HepG2 (cell line): Measurements from ENCODE around the gene B3GAT3. TPM values are rescaled to one million over a fixed set of nuclear protein-coding genes. Genes with fewer than 3 reads are reported as not detected.

ENCODE experiments used
- AFF4 ChIP-seq: sonication (generic); formaldehyde crosslinking; IDR thresholded peaks from 2 replicates; pipeline ENCODE4 v1.4.0; 2020; ENCODE audit warnings: missing genetic modification reagents
- ARHGAP35 ChIP-seq: sonication (generic); formaldehyde crosslinking; IDR thresholded peaks from 2 replicates; pipeline ENCODE4 v1.9.0; 2022; ENCODE audit warnings: mild to moderate bottlenecking, inconsistent platforms, moderate library complexity, missing genetic modification reagents, borderline replicate concordance
- BCL3 ChIP-seq: sonication (generic); formaldehyde crosslinking; IDR thresholded peaks from 2 replicates; pipeline ENCODE4 v1.5.1; 2020; ENCODE audit warnings: mild to moderate bottlenecking, missing genetic modification reagents, moderate library complexity
- DMTF1 ChIP-seq: sonication (generic); formaldehyde crosslinking; IDR thresholded peaks from 2 replicates; pipeline ENCODE4 v1.4.0; 2020; ENCODE audit warnings: mild to moderate bottlenecking, missing genetic modification reagents
- ELF1 ChIP-seq: sonication (generic); formaldehyde crosslinking; IDR thresholded peaks from 2 replicates; pipeline ENCODE4 v1.4.0; 2020; ENCODE audit warnings: missing genetic modification reagents
- ESRRA ChIP-seq: sonication (generic); formaldehyde crosslinking; IDR thresholded peaks from 2 replicates; pipeline ENCODE4 v1.5.1; 2020; ENCODE audit warnings: mild to moderate bottlenecking, low read depth, missing genetic modification reagents
- GPN1 ChIP-seq: sonication (generic); formaldehyde crosslinking; IDR thresholded peaks from 2 replicates; pipeline ENCODE4 v1.5.1; 2020; ENCODE audit warnings: missing genetic modification reagents, borderline replicate concordance
- NR3C1 ChIP-seq: sonication (generic); formaldehyde crosslinking; IDR thresholded peaks from 2 replicates; pipeline ENCODE4 v1.4.0; 2020; ENCODE audit warnings: missing genetic modification reagents
- PHF5A ChIP-seq: IDR thresholded peaks from one replicate; pipeline ENCODE4 v1.6.1; 2018; ENCODE audit warnings: low read depth, missing genetic modification reagents; ENCODE audit not compliant: unreplicated experiment
- PHF8 ChIP-seq: sonication (generic); formaldehyde crosslinking; IDR thresholded peaks from 2 replicates; pipeline ENCODE4 v1.5.0; 2020; ENCODE audit warnings: missing genetic modification reagents
- SPEN ChIP-seq: sonication (generic); formaldehyde crosslinking; IDR thresholded peaks from 2 replicates; pipeline ENCODE4 v1.5.1; 2020; ENCODE audit warnings: low read depth, mild to moderate bottlenecking, missing genetic modification reagents
- SRSF9 ChIP-seq: fragments of 200-400 bp; formaldehyde crosslinking; IDR thresholded peaks from 2 replicates; pipeline ENCODE4 v1.6.1; 2018; ENCODE audit warnings: borderline replicate concordance, mild to moderate bottlenecking, low read depth, low read length; ENCODE audit not compliant: insufficient read depth, poor library complexity, severe bottlenecking
- ZBTB3 ChIP-seq: sonication (generic); formaldehyde crosslinking; IDR thresholded peaks from 2 replicates; pipeline ENCODE4 v1.4.0; 2020; ENCODE audit warnings: low read depth, mild to moderate bottlenecking, moderate library complexity, missing genetic modification reagents, borderline replicate concordance
- ZBTB46 ChIP-seq: sonication (generic); formaldehyde crosslinking; IDR thresholded peaks from 2 replicates; pipeline ENCODE4 v1.4.0; 2020; ENCODE audit warnings: mild to moderate bottlenecking, missing genetic modification reagents, borderline replicate concordance
- ZMYM3 ChIP-seq: sonication (generic); formaldehyde crosslinking; IDR thresholded peaks from 2 replicates; pipeline ENCODE4 v1.5.1; 2020; ENCODE audit warnings: mild to moderate bottlenecking, missing genetic modification reagents
- ZNF331 ChIP-seq: sonication (generic); formaldehyde crosslinking; IDR thresholded peaks from 2 replicates; pipeline ENCODE4 v1.4.0; 2020; ENCODE audit warnings: missing genetic modification reagents
- ZNF549 ChIP-seq: sonication (generic); formaldehyde crosslinking; IDR thresholded peaks from 2 replicates; pipeline ENCODE4 v1.5.0; 2020; ENCODE audit warnings: missing genetic modification reagents
- ZNF556 ChIP-seq: sonication (generic); formaldehyde crosslinking; IDR thresholded peaks from 2 replicates; pipeline ENCODE4 v1.4.0; 2020; ENCODE audit warnings: mild to moderate bottlenecking, missing genetic modification reagents, borderline replicate concordance
- polyA plus RNA-seq, 8 experiments: library from polyadenylated mRNA; depleted of rRNA in 3 of 8; stranded (reverse) in 7 of 8; unstranded in 1 of 8; fragments of >200 nt; fragmentation: Illumina TruSeq in 4 of 8; extraction: Trizol in 4 of 8; gene quantifications; 2 replicates each; pipeline versions ENCODE4 v1.2.1 to v1.2.3, GENCODE V29; 2011 to 2016; ENCODE audit warnings: low read depth in 4 of 8, missing spikeins in 1 of 8, mixed read lengths in 1 of 8; ENCODE audit not compliant: insufficient read depth in 1 of 8
- total RNA-seq, 5 experiments: library from RNA; depleted of rRNA; stranded (reverse); fragments of >200 nt; fragmentation: Illumina TruSeq; extraction: Trizol; gene quantifications; 2 replicates each; pipeline ENCODE4 v1.2.3, GENCODE V29; 2016; ENCODE audit warnings: low read depth in 1 of 5

Gene B3GAT3
- total and polyA plus RNA-seq, 2 of the 13 experiments (the other 11 are each of a cell fraction or from before 2014, with no cell fraction given), result 21.3 to 26.1 TPM

DNA sequence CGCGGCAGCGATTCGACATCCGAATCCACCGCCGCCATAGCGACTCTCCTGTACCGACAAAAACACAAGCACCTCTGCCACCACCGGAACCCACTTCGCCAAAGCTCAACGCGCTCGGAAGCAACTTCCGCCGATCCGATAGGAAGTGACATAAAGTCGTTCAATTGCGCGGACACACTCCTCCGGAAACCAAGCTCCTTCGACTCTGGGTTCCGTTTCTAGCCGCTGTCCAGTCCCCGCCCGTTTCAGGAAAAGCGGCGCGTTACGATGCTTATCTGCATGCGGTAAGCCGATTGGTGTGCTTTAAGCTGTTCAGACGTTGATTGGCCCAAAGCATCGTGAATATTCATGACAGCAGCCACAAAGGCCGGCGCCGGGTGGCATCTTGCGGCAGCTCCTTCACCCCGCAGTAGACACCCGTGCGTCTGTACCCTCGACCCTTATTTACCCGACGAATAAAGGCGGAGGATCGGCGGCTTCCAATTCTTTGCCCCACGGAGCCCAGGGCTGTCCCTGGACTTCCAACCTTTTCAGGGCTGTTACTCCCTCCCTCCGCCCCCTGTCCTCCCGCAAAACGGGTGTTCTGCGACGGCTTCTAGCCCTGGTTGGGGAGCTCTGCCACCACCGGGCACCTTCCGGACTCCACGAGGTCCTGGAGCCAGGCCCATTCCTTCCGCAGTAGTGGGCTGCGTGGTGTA lies 30.2 kb downstream of the B3GAT3 start, which contains the start of gene TUT1 (continued):
- TF ChIP-seq ZMYM3, result peak; percentile 56; the same call in 1 of the 2 replicates
- TF ChIP-seq ZNF331, result peak; percentile 90
- peak; percentile 95 for TF ChIP-seq SPEN (CRISPR knock-in tag)
- TF ChIP-seq ZNF549 (CRISPR knock-in tag), result no peak
- TF ChIP-seq DMTF1 (CRISPR knock-in tag), result no peak
- TF ChIP-seq NR3C1 (CRISPR knock-in tag), result no peak
- no peak for TF ChIP-seq AFF4 (CRISPR knock-in tag)
- TF ChIP-seq ARHGAP35, result no peak; the same call in 1 of the 2 replicates
- no peak for TF ChIP-seq SRSF9
- peak; percentile 95 for TF ChIP-seq PHF5A (CRISPR knock-in tag)
- TF ChIP-seq PHF8 (CRISPR knock-in tag), result peak; percentile 70
- no peak for TF ChIP-seq GPN1 (CRISPR knock-in tag)
- TF ChIP-seq ZBTB46 (CRISPR knock-in tag), result no peak; the same call in 1 of the 2 replicates
- TF ChIP-seq ESRRA (CRISPR knock-in tag), result peak; percentile 61; the same call in 1 of the 2 replicates
- peak; percentile 96; the same call in 1 of the 2 replicates for TF ChIP-seq ZNF556 (CRISPR knock-in tag)
- peak; percentile 90 for TF ChIP-seq ELF1
- no peak for TF ChIP-seq ZBTB3 (CRISPR knock-in tag)
- TF ChIP-seq BCL3 (CRISPR knock-in tag), result peak; percentile 63; the same call in 1 of the 2 replicates
